ENCODE results near the gene OSBPL9.

OSBPL9 gene

DNA sequence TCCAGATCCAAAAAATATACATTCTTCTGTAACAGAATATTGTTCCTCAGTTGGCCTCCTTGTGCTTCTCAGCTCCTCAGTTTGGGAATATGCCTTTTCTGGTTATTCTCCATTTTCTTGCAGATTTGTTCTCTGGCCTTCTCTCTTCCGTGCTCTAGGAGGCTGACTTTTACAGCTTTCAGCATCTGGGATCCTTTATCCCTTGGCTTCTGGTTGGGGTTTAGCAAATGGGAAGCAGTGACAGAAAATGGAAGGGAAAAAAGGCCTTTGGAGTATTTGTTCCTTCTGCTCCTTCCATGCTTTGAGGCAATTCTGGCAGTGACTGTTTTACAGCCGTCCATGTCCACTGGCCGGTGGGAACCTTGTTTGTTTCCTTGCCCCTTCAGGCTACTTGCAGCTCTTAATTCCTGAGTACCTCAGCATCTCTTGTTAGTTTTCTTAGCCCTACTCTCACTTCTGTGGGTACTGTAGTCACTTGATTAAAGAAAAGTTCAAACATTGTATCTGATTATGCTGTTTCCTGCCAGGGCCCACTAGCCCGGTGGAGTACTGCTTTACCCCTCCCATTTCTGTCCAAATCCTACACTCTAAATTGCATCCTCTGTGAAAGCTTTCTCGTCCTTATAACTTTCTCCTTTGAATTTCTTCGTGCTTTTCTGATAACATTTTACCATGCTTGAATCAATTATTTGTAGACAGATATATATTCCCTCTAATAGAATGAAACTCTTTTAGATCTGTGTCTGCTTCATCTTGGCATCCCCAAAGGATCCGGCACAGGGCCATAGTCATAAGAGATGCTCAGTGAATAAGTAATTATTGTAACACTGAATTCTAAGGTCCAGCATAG lies 118.2 kb downstream of the OSBPL9 start:
- no peak for DNase-seq (ENCODE audit: low read depth in 2 of 2)

DNA sequence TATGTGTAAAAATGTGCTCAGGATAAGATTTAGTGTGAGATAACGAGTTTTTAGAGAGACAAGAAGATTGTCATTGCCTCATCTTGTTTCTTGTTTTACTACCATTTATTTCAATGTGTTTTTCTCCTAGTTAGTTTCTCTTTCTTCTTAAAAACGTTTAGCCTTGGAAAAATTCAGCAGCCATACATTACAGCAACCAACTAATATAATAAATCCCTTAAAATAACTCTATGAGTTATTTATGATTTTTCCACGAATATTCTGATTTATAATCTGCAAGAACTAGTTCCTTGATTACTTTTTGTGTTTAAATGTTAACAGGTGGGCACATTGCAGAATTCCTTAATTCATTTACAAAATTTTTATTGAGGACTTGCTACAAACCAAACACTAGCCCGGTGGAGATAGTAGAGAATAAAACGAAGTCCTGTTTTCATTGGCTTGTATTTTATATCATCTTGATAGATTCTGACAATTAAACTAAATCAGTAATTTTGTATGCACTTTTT lies 118.9 kb downstream of the OSBPL9 start:
- no peak for DNase-seq (ENCODE audit: low read depth in 2 of 2)

DNA sequence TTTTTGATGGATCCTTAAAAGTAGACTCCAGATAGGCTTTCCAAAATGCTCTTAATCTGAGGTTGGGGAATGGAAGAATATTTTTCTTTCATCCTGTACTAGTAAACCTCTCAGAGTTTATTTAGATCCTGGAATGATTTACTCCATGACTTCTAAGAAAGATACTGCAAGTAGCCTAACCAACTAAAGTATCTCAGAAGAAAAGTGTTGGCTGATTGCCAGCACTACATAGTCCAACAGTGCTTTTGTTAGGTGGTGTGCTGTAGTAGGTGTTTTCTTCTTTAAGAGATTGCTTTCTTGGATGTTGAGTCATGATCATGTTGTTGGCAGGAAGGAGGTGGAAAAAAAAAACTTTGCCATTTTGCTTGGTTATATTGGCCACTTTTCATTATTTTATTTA lies 119.8 kb downstream of the OSBPL9 start:
- no peak for DNase-seq (ENCODE audit: low read depth in 2 of 2)

DNA sequence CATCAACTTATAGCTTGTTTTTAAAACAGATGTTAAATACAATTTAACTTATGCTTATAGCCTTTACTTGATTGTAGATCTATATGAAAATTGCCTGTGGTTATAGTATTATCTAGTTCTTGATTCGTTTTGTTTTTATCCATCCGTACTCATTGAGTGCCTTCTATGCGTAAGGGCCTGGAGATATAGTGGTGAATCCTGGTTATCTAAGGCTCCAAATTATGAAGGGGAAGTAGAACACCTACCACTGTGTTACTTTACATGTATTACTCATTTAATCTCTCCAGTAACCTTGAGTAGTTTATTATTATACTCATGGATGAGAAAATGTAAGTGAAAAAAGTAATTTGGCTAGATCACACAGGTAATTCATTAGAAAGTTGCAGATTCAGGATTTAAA lies 121.8 kb downstream of the OSBPL9 start:
- DNase-seq (ENCODE audit: low read depth in 2 of 2), result no peak

DNA sequence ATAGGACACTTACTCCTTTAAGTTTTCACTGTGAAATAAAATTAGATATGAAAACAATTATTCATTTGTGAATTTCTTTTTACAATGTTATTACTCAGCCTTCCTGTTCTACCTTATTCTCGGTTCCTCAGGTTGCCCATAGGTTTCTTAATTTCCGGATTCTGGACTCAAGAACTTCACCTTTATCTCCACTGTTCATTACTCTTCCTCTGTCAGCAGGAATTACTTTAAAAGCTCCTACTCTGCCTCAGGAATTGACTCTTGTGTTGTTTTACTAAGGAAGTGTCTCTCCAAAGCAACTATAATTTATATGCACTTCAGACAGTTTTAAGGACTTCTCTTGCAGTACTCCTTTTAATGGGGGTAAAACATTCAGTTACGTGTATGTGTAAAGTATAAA lies 123.8 kb downstream of the OSBPL9 start:
- no peak for DNase-seq (ENCODE audit: low read depth in 2 of 2)

DNA sequence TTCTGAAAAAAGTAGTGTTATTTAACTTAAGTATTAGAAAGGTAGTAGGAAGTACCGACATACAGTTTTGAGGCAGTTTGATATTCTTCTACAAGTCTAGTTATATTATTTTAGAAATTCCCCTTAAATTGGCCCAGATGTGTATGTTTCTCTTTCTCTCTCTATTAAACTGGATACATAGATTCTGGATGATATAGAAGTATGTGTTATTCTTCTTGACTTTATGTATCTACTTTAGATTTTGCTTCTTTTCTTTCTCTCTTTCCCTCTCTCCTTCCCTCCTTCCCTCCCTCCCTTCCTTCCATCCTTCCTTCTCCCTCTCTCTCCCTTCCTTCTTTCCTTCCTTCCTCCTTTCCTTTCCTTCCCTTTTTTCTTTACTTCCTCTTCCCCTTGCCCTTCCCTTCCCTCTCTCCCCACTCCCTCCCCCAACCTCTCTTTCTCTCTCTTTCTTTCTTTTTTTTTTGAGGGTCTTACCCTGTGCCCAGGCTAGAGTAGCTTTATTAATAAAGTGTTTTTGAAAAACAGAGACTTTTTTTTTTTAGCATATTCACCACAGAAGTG lies 124.3 kb downstream of the OSBPL9 start:
- no peak for DNase-seq (ENCODE audit: low read depth in 2 of 2)

DNA sequence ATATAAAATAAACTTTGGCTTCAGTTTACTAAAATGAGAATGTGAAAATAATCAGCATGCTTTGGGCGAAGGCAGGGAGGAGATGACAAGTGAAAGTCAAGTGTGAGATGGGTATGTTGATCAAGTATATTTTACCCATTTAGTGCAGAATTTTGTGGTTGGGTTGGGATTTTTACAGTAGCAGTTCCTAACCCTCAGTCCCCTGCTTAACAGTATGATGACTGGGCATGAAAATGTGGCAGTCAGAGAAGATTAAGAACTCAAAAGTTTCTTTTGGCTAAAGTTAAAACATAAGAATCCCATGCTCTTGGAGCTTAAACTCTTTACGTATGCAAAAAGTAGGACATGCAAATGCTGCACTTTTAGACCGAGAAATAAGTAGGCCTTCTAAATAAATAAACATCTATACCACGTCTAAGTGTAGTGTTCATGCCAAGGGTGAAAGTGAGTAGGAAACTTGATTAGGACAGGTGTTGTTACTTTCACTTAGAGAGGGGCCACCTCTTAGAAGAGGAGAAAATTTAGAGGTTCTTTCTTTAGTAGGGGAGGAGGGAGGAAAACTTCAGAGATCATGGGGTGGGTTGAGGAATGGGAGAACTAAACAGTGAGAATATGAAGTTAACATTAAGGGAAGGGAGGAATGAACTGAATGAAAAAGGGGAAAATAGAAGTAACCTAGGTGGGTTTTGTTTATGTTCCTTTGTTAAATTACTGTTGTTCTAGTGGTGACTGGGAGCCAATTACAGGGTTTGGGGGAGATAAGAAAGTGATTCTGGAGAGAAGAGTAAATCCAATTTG lies 127.8 kb downstream of the OSBPL9 start:
- no peak for DNase-seq (ENCODE audit: low read depth in 2 of 2)

DNA sequence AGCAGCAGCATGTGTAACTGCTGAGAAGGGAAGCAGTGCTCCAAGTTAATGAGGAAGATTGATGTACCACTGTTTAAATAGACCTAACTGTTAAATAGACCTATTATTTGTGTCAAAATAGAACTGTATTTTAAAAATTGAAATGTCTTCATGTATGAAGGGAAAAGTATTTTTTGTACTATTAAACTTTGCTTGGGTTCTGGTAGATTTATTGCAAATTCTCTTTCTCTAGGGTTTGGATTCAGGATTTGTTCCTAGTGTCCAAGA lies 128.3 kb downstream of the OSBPL9 start:
- DNase-seq (ENCODE audit: low read depth in 2 of 2), result no peak

DNA sequence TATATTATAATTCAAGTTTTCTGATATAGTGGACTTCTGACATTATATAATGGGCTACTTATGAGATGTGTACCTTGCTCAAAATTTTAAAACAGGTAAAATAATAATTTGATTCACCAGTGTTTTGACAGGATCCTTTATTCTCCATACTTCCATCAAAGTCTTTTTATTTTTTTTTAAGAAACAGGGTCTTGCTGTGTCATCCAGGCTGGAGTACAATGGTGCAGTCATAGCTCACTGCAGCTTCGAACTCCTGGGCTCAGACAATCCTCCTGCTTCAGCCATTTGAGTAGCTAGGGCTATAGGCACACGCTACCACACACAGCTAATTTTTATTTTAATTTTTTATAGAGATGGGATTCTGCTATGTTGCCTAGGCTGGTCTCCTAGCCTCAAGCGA lies 132.3 kb downstream of the OSBPL9 start:
- no peak for DNase-seq (ENCODE audit: low read depth in 2 of 2)

DNA sequence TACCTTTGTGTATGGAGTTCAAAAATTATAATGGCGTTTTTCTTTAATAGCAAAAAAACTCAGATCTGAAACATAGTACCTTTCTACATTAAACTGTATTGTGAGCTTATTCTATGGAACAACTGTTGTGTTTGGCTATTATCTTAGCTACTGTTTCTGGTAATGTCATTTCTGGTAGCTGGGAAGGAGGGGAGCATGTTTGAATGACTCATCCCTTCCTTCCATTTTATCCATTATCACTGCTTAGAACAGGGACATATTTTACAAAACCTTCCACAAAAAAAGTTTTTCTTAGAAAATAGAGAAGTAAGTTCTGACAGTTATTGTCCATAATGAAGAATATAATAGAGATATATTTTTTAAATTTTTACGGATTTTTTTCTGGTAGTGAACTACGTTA lies 133.3 kb downstream of the OSBPL9 start:
- no peak for DNase-seq (ENCODE audit: low read depth in 2 of 2)

DNA sequence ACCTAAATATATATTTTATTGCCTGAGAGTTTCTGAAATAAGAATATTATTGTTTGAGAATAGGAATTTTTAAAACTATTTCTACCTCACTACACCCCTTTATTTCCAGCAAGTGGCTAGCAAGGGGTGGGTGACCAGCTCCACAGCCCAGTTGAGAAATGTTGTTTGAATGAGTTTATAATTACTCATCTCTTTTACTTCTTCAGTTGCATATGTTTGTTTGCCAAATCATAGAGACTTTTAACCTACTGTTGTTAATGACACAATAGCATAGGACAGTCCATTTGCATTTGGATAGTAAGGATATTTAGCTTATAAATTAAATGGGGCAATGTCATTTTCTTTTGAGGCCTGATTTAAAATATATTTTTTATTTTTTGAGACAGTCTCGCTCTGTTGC lies 133.8 kb downstream of the OSBPL9 start:
- DNase-seq (ENCODE audit: low read depth in 2 of 2), result no peak

DNA sequence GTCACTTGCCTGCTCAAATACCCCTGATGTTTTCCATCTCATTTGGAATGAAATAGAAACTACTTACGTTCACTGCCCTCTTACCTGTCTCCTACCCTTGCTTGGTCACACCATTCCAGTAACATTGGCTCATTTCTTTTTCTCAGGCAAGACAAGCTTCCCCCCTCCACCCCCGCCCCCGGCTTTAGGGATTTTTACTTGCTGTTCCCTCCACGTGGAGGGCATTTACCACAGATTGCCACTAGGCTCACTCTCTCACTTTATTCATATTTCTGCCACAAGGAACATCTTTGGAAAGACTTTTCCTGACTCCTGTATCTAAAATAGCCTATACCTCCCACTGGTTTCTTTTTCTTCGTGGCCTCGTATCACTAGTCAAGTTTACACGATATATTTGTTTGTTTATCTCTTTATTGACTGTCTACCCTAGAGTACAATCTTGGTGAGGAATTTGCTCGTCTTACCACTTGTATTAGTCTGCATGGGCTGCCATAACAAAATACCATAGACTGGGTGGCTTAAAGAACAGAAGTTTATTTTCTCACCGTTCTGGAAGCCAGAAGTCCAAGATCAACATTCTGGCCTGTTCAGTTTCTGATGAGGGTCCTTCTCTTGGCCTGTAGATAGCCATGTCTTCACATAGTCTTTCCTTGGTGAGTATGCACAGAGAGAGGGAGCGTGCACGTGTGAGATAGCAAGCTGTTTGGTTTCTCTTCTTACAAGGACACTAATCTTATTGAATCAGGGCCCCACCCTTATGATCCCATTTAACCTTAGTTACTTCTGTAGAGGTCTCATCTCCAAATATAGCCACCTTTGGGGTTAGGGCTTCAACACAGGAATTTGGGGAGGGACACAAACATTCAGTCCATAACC lies 135.4 kb downstream of the OSBPL9 start:
- DNase-seq (ENCODE audit: low read depth in 2 of 2), result no peak

DNA sequence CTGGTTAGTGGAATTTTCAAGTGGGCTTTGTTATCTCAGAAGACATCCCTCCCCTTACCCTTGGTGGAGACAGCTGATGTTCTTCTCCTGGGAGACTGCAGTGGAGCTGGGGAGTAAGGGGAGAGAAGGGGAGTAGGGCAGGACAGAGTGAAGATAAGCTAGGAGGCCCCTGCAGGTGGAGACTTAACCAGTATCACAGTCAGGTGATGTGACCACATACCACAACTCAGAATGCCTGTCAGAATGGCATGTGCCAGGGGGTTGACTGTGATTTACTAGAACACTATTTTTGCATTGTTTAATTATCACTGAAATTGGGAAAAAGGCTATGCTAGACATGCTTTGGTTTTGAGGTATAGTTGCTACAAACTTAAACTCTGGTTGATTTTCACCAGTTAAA lies 137.1 kb downstream of the OSBPL9 start:
- no peak for DNase-seq (ENCODE audit: low read depth in 2 of 2)

DNA sequence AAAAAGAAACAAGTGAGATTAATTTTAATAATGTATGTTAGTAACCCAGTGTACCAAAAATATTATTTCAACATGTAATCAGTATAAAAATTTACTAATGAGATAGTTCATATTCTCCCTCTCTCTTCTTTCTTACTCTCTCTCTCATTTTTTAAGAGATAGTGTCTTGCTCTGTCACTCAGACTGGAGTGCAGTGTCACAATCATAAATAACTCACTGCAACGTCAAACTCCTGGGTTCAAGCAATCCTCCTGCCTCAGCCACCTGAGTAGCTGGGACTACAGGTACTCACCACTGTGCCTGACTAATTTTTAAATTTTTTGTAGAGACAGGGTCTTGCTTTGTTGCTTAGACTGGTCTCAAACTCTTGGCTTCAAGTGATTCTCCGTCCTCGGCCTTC lies 137.8 kb downstream of the OSBPL9 start:
- DNase-seq (ENCODE audit: low read depth in 2 of 2), result no peak

DNA sequence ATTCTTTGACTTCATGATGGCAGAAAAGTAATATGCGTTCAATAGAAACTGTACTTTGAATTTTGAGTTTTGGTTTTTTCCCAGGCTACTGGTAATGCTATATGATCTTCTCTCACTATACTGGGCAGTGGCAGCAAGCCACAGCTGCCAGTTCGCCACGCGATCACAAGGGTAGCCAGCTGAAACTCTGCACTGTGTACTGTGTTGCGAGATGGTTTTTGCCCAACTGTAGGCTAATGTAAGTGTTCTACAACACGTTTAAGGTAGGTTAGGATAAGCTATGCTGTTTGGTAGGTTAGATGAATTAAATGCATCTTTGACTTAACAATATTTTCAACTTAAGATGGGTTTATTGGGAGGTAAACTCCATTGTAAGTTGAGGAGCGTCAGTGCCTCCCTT lies 138.5 kb downstream of the OSBPL9 start:
- no peak for DNase-seq (ENCODE audit: low read depth in 2 of 2)

DNA sequence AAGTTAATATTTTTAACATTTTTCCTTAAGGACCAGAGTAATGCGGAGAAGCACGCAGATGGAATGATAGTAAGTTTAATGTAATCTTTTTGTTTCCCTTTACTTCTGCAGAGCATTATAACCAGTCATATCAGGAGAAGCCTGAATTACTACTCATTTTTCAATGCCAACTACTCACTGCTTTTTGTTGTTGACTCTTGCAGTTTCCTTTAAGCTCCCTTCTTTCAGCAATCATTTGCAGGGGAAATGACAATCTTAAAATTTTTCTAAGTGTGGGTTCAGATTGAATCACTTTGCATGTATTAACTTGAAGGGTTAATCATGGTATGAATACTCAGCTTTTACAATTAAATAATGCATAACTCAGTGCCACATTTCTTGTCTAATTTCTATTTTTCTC lies 139.4 kb downstream of the OSBPL9 start:
- DNase-seq (ENCODE audit: low read depth in 2 of 2), result no peak

DNA sequence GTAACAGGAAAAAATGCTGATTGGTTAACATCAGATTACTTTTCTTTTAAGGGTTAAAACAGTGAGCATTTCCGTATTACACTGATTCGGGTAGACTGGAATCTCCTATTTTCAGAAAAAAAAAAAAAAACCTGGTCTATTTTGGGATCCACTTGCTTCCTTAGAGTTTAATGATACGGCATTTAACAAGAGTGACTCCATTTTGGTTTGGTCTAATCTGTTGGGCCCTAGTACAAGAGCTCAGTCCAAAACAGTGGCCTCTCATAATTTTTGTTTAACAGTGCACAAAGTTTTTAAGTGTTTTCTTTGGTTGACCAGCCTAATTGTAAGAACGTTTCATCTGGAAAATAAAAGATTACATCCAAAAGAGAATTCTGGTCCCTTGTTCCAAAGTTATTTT lies 141.4 kb downstream of the OSBPL9 start:
- no peak for DNase-seq (ENCODE audit: low read depth in 2 of 2)

DNA sequence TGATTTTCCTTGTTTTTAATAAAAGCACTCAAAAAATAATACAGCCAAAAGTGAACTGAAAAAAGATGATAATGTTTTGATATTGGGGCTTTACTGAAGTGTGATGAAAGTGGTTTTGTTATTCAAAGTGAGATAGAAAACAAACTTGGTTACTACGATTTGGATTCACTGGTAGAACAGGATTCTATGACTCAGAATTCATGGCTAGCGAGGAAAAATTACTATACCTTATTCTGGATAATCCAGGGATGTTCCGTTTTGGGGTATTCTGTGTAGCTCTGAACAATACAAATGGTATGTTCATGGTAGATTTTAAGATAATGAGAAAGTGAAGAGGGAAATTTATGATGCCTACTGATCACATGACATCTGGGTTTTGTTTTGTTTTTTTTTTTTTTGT lies 144.0 kb downstream of the OSBPL9 start:
- DNase-seq (ENCODE audit: low read depth in 2 of 2), result no peak

DNA sequence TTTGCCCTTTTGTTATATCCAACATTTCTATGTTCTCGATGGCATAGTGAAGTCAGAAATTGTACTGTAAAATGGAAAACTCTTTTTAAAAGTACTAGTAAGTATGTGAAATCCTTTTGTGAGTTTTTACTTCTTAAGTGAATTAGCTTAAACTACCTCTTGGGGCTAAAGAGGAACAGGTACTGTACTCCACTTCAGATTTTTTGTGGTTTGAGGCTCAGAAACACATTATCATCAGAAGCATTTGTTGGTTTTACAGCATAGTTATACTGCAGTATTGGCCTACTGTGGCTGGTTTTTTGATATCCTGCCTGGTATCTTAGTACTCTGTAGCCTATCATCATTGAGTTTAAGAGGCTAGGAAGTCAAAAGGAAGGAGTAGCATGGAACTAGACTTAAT lies 144.5 kb downstream of the OSBPL9 start:
- DNase-seq (ENCODE audit: low read depth in 2 of 2), result no peak

DNA sequence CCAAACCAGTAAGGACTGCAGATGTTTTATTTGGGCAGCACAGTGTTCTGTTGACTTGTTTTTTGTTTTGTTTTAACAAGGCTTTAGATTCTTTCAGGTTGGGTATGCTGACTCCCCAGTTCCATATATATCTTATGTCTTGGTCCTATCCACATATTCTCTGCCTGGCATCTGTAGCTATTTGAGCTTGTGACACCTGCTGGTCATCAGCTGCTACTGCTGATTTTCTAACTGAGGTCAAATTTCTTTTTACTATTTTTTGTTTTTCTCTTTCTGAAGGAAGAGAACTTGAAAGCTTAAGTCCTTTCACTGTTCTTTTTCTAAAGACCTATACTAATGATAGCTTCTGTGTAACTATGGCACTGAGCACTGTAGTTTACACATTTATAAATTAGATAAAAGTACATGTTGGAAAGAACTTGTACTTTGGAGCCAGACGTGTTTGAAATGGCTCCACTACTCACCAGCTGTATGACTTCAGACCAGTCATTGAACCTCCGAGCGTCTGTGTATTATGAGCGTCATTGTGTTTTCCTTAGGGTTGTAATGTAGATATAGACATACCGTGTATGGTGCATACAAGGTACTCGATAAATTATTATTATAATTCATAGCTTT lies 152.2 kb downstream of the OSBPL9 start:
- no peak for DNase-seq (ENCODE audit: low read depth in 2 of 2)

DNA sequence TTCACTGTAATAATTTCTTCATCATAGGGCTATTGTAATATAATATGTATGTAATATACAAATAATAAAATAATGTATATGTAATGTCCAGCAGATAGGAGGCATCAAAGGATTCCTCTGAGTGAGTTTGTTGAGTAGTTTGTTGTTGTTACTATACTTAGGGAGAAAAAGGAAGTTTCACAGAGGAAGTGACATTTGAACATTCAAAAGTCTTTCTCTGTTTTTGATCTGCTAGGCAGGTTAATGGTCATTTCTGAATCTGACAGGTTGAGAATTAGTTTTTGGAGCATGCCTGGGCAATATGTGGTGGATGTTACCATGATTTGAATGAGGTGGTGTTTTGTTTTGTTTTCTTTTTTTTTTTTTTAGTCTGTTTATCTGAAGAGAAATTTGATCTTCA lies 159.5 kb downstream of the OSBPL9 start:
- no peak for DNase-seq (ENCODE audit: low read depth in 2 of 2)

DNA sequence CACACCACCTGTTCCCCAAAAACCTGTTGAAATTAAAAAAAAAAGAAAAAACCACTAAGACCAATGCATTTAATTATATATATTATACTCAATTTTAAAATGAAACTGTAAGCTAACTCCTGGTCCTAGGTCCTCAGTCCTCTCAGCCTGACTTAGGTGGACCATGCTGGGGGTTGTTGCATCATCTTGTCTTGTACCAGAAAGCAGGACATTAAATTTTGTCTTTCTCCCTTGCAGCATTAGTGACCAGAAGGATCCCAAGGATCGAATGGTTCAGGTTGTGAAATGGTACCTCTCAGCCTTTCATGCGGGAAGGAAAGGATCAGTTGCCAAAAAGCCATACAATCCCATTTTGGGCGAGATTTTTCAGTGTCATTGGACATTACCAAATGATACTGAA lies 164.0 kb downstream of the OSBPL9 start:
- no peak for DNase-seq (ENCODE audit: low read depth in 2 of 2)
